ENCODE measurements around the gene ECE1.
"Not testable (repeated sequence)": the region's sequence is repeated elsewhere in the genome, so short reads cannot be mapped to it uniquely, and the experiment has no call there.

The ECE1 gene

GRCh38 chr1:21292984-21293536 is 2.8 kb upstream of the ECE1 start:
- peak; percentile 22 to 53 for DNase-seq (ENCODE audit: low read depth in 1 of 2, low spot score in 1 of 2)

- DNase-seq (ENCODE audit: low read depth in 1 of 2, low spot score in 1 of 2) = no peak
Observed at GRCh38 chr1:21292503-21292983, 2.3 kb upstream of the ECE1 start.

- DNase-seq (ENCODE audit: low read depth in 1 of 2, low spot score in 1 of 2) = no peak
Observed at GRCh38 chr1:21291964-21292363, 1.7 kb upstream of the ECE1 start.

GRCh38 chr1:21291184-21291583 is 921 bp upstream of the ECE1 start:
- no peak for DNase-seq (ENCODE audit: low read depth in 1 of 2, low spot score in 1 of 2)

- DNase-seq (ENCODE audit: low read depth in 1 of 2, low spot score in 1 of 2) = no peak
Observed at GRCh38 chr1:21290546-21290944, 282 bp upstream of the ECE1 start.

GRCh38 chr1:21289127-21289526 is 1.1 kb downstream of the ECE1 start:
- DNase-seq (ENCODE audit: low read depth in 1 of 2, low spot score in 1 of 2) = no peak

GRCh38 chr1:21287905-21288514 is 2.3 kb downstream of the ECE1 start:
- no peak for DNase-seq (ENCODE audit: low read depth in 1 of 2, low spot score in 1 of 2)

- DNase-seq (ENCODE audit: low read depth in 1 of 2, low spot score in 1 of 2) = not testable (repeated sequence)
Observed at GRCh38 chr1:21285386-21285785, 4.9 kb downstream of the ECE1 start.

GRCh38 chr1:21285055-21285372 is 5.2 kb downstream of the ECE1 start:
- DNase-seq (ENCODE audit: low read depth in 1 of 2, low spot score in 1 of 2) = no peak

GRCh38 chr1:21284206-21285054 is 5.8 kb downstream of the ECE1 start:
- DNase-seq (ENCODE audit: low read depth in 1 of 2, low spot score in 1 of 2) = no peak

- DNase-seq (ENCODE audit: low read depth in 1 of 2, low spot score in 1 of 2) = no peak
Observed at GRCh38 chr1:21283524-21283923, 6.7 kb downstream of the ECE1 start.

GRCh38 chr1:21282020-21282419 is 8.2 kb downstream of the ECE1 start:
- not testable (repeated sequence) for DNase-seq (ENCODE audit: low read depth in 1 of 2, low spot score in 1 of 2)

- DNase-seq (ENCODE audit: low read depth in 1 of 2, low spot score in 1 of 2) = no peak
Observed at GRCh38 chr1:21280482-21280881, 9.8 kb downstream of the ECE1 start.

GRCh38 chr1:21280011-21280471 is 10.2 kb downstream of the ECE1 start:
- DNase-seq (ENCODE audit: low read depth in 1 of 2, low spot score in 1 of 2) = no peak

- no peak for DNase-seq (ENCODE audit: low read depth in 1 of 2, low spot score in 1 of 2)
Observed at GRCh38 chr1:21278860-21279845, 11.1 kb downstream of the ECE1 start.

GRCh38 chr1:21278208-21278859 is 11.9 kb downstream of the ECE1 start:
- DNase-seq (ENCODE audit: low read depth in 1 of 2, low spot score in 1 of 2) = no peak

GRCh38 chr1:21277180-21277579 is 13.1 kb downstream of the ECE1 start:
- DNase-seq (ENCODE audit: low read depth in 1 of 2, low spot score in 1 of 2) = no peak

GRCh38 chr1:21272540-21272939 is 17.7 kb downstream of the ECE1 start:
- no peak for DNase-seq (ENCODE audit: low read depth in 1 of 2, low spot score in 1 of 2)

GRCh38 chr1:21271550-21271949 is 18.7 kb downstream of the ECE1 start:
- no peak for DNase-seq (ENCODE audit: low read depth in 1 of 2, low spot score in 1 of 2)

- peak; percentile 73 to 76 for DNase-seq (ENCODE audit: low read depth in 1 of 2, low spot score in 1 of 2)
Observed at GRCh38 chr1:21270086-21270689, 20.1 kb downstream of the ECE1 start.
